Measurements from ENCODE around the gene HMG20A.

DNA sequence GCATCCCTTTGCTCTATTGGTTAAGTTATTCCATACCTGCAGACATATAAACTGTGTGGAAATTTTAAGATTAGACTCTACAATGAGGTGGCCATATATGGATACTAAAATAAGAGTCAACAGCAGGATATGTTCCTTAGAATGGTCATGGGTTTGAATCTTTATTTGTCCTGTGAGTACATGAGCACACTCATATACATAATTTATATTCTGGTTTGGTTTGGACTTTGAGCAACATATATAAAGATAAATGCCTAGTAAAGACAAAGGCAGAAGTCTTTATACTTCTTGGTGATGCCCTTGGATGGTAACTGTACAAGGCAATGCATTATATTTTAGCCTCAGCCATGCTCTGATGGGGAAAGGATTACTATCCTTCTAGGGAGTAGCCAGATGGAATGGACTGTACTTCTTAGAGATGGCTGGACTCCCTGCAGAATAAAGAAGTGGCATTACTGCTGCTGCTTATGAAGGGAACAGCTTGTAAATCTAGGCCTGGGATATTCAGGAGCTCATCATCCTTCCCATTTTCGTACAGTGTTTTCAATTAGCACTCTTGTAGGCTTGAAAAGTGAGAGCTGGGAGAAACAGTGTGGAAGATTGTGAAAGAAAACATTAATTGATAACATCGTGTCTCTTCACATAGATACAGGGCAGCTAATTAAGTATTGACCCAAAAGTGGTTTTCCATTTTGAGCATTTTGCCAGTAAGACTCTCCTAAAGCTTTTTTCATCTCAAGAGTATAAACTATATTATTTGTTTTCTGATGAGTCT is 60.4 kb downstream of the HMG20A start:
- TF ChIP-seq, protein P1, sequence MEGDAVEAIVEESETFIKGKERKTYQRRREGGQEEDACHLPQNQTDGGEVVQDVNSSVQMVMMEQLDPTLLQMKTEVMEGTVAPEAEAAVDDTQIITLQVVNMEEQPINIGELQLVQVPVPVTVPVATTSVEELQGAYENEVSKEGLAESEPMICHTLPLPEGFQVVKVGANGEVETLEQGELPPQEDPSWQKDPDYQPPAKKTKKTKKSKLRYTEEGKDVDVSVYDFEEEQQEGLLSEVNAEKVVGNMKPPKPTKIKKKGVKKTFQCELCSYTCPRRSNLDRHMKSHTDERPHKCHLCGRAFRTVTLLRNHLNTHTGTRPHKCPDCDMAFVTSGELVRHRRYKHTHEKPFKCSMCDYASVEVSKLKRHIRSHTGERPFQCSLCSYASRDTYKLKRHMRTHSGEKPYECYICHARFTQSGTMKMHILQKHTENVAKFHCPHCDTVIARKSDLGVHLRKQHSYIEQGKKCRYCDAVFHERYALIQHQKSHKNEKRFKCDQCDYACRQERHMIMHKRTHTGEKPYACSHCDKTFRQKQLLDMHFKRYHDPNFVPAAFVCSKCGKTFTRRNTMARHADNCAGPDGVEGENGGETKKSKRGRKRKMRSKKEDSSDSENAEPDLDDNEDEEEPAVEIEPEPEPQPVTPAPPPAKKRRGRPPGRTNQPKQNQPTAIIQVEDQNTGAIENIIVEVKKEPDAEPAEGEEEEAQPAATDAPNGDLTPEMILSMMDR (IDR thresholded peaks at IDR 0.05): no peak
- TF ChIP-seq POLR2A (IDR thresholded peaks at IDR 0.05): no peak
